Measurements from ENCODE around the gene COX7A2L. TPM values are rescaled to one million over a fixed set of nuclear protein-coding genes. Genes with fewer than 3 reads are reported as not detected.
"Not testable (repeated sequence)": the region's sequence is repeated elsewhere in the genome, so short reads cannot be mapped to it uniquely, and the experiment has no call there.

Gene COX7A2L
- total RNA-seq, 4 donors from 2014 or later, result 92.0 to 110 (median 94.4) TPM

DNA sequence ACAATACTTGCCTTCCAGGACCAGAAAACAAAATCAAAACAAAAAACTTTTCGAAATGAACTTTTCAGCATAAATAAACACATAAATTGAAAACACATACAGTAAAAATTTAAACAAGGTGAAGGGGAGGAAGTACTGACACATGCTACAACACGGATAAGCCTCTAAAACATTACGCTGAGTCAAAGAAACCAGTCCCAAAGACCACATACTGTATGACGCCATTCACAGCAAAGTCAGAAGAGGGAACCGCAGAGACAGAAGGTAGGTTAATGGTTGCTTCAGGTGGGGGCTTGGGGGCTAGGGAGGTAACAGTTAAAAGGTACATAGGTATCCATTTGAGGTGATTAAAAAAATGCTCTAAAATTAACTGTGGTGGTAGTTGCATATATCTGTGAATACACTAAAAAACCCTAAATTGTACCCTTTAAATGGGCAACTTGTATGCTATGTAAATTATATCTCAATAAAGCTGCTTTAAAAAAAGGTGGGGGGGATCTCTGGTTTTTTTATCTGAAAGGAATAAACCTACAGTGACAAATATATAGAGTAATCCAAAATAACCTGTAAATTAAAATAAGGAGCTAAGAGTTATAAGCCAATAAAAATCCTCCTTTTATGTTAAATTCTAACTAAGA lies 7.1 kb downstream of the COX7A2L start:
- 82 to 84% methylated on average over 5 of the region's 5 CpGs for WGBS, 2 donors
- no peak overlapping the region for H3K4me3 ChIP-seq (ENCODE audit: low read depth, poor library complexity, severe bottlenecking)
- intact Hi-C loops (cut with DNase I; ENCODE audit: low total_unique reads), result no loop called here
- TF ChIP-seq, protein P1, sequence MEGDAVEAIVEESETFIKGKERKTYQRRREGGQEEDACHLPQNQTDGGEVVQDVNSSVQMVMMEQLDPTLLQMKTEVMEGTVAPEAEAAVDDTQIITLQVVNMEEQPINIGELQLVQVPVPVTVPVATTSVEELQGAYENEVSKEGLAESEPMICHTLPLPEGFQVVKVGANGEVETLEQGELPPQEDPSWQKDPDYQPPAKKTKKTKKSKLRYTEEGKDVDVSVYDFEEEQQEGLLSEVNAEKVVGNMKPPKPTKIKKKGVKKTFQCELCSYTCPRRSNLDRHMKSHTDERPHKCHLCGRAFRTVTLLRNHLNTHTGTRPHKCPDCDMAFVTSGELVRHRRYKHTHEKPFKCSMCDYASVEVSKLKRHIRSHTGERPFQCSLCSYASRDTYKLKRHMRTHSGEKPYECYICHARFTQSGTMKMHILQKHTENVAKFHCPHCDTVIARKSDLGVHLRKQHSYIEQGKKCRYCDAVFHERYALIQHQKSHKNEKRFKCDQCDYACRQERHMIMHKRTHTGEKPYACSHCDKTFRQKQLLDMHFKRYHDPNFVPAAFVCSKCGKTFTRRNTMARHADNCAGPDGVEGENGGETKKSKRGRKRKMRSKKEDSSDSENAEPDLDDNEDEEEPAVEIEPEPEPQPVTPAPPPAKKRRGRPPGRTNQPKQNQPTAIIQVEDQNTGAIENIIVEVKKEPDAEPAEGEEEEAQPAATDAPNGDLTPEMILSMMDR (IDR thresholded peaks at IDR 0.05), result no peak
- TF ChIP-seq POLR2A (IDR thresholded peaks at IDR 0.05), result no peak
- DNase-seq (ENCODE audit: low spot score in 2 of 2), result no peak

DNA sequence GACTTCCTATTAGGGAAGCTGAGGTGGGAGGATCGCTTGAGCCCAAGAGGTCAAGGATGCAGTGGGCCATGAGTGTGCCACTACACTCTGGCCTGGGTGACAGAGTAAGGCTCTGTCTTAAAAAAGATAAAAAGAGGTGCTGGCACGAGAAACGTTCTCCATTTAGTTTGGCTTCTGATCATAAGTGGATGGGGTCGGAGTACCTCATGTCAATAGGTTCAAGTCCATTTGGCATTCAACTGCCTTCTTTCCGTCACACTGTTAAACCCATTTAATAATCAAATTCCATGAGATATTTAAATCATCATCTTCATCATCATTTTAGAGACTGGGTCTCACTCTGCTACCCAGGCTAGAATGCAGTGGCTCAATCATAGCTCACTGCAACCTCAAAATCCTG lies 9.2 kb downstream of the COX7A2L start:
- no peak overlapping the region for H3K4me3 ChIP-seq (ENCODE audit: low read depth, poor library complexity, severe bottlenecking)
- intact Hi-C loops (cut with DNase I; ENCODE audit: low total_unique reads), result no loop called here
- no peak for TF ChIP-seq POLR2A (IDR thresholded peaks at IDR 0.05)
- TF ChIP-seq, protein P1 (IDR thresholded peaks at IDR 0.05), result no peak
- DNase-seq (ENCODE audit: low spot score in 2 of 2), result no peak
- 92 to 93% methylated on average over 5 of the region's 5 CpGs for WGBS, 2 donors

DNA sequence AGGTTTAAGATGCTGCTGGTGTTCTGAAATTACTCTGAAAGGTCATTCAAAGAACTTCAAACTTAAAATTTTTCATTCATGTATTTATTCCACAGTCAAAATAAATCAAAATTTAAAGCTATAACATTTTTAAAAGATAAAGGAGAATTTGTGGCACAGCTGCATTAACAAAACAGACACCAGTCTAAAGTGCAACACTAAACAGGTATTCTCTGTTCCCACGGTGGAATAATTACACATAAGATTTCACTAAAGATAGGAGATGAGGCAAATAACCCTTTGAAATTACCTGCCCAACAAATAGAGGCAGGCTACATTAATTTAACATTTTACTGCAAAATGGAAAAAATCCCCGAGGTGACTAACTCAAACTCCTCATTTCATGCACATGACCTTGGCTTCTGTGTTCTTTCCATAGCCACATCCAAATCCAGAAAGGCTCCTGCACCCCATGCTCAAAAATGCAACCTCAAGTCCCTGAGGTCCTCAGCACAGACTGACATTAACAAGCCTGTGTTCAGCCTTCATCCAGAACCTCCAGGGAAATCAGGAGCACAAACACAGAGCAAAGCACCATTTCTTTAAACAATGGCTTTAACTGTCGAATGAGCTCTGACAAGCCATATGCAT lies 10.5 kb downstream of the COX7A2L start:
- no peak for TF ChIP-seq POLR2A (IDR thresholded peaks at IDR 0.05)
- TF ChIP-seq, protein P1 (IDR thresholded peaks at IDR 0.05), result no peak
- H3K4me3 ChIP-seq (ENCODE audit: low read depth, poor library complexity, severe bottlenecking), result no peak overlapping the region
- 56 to 64% methylated on average over 3 of the region's 3 CpGs for WGBS, 2 donors
- DNase-seq (ENCODE audit: low spot score in 2 of 2), result no peak
- intact Hi-C loops (cut with DNase I; ENCODE audit: low total_unique reads), result no loop called here

DNA sequence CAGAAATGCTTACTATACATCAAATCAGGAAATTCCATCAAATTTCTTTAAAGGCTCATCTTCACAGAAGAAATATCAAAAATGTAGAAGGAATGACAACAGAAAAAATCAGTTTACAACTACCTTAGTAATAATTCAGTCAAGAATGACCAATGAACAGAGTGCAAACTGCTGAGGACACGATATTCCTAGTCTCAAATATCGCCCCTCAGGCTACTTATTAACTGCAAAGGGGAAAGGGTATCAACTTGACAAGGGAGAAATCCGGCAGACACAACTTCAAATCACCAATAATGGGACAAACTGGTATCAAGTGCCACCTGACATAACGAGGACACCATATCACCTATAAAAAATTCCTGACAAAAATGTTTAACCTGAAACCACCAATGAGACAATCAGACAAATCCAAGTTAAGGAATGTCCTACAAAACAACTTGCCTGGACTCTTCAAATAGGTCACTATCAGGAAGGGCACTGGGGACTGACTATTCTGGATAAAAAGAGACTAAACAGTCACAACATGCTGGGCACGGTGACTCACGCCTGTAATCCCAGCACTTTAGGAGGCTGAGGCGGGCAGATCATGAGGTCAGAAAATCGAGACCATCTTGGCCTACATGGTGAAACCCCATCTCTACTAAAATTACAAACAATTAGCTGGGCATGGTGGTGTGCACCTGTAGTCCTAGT lies 12.8 kb downstream of the COX7A2L start:
- TF ChIP-seq, protein P1 (IDR thresholded peaks at IDR 0.05), result no peak
- intact Hi-C loops (cut with DNase I; ENCODE audit: low total_unique reads), result no loop called here
- 96 to 97% methylated on average over 8 of the region's 8 CpGs for WGBS, 2 donors
- no peak for DNase-seq (ENCODE audit: low spot score in 2 of 2)
- H3K4me3 ChIP-seq (ENCODE audit: low read depth, poor library complexity, severe bottlenecking), result no peak overlapping the region

DNA sequence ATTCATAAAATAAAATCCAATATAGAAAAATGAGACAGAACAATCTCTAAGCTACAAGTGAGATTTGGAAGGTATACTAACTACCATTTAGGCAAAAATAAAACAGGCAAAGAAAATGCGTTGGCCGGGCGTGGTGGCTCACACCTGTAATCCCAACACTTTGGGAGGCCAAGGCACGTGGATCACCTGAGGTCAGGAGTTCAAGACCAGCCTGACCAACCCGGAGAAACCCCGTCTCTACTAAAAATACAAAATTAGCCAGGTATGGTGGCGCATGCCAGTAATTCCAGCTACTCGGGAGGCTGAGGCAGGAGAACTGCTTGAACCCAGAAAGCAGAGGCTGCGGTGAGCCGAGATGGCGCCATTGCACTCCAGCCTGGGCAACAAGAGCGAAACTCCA lies 13.5 kb downstream of the COX7A2L start:
- intact Hi-C loops (cut with DNase I; ENCODE audit: low total_unique reads); DNase-seq (ENCODE audit: low spot score in 2 of 2); H3K4me3 ChIP-seq (ENCODE audit: low read depth, poor library complexity, severe bottlenecking): not testable (repeated sequence)
- 91 to 97% methylated on average over 12 of the region's 12 CpGs for WGBS, 2 donors

GRCh38 chr2:42346856-42347255 lies 14.2 kb downstream of the COX7A2L start:
- H3K4me3 ChIP-seq (ENCODE audit: low read depth, poor library complexity, severe bottlenecking); DNase-seq (ENCODE audit: low spot score in 2 of 2); intact Hi-C loops (cut with DNase I; ENCODE audit: low total_unique reads): not testable (repeated sequence)
- 96% methylated on average over 6 of the region's 6 CpGs for WGBS, 2 donors
